Lung (tissue), 12 donors: ENCODE results near the gene KCNC1. TPM values are rescaled to one million over a fixed set of nuclear protein-coding genes. Genes with fewer than 3 reads are reported as not detected.

Experiments used
- ATAC-seq: fragments of 200-7000 bp; cut with Tn5 transposase; one replicate; pipeline ENCODE4 v1.9.1; 2020; ENCODE audit warnings: moderate number of reproducible peaks; ENCODE audit not compliant: insufficient read depth, low FRiP score
- DNase-seq, 3 donors: peaks; one replicate each; pipeline ENCODE4 v3.0.0-alpha.2; 2013 to 2017
- H3K27ac ChIP-seq, 2 donors: one replicate each; pipeline ENCODE4 v1.5.1; 2013; ENCODE audit warnings: mild to moderate bottlenecking in 2 of 2, moderate library complexity in 2 of 2, control low read depth in 1 of 2, inconsistent platforms in 1 of 2, low read depth in 1 of 2, low read length in 1 of 2
- H3K27me3 ChIP-seq, 3 donors: one replicate each; pipeline ENCODE4 v1.5.1; 2013; ENCODE audit warnings: low read length in 2 of 3; ENCODE audit not compliant: control insufficient read depth in 3 of 3, insufficient read depth in 3 of 3
- H3K36me3 ChIP-seq, 4 donors: one replicate each; pipeline ENCODE4 v1.5.1; 2013; ENCODE audit warnings: low read length in 4 of 4, mild to moderate bottlenecking in 1 of 4, moderate library complexity in 1 of 4; ENCODE audit not compliant: control insufficient read depth in 4 of 4, insufficient read depth in 4 of 4
- H3K4me1 ChIP-seq, 5 donors: one replicate each; pipeline ENCODE4 v1.5.1; 2013; ENCODE audit warnings: low read length in 5 of 5, mild to moderate bottlenecking in 2 of 5, moderate library complexity in 1 of 5; ENCODE audit not compliant: control insufficient read depth in 5 of 5, insufficient read depth in 5 of 5
- H3K4me3 ChIP-seq: one replicate; pipeline ENCODE4 v1.5.1; 2013; ENCODE audit warnings: mild to moderate bottlenecking, control low read depth, moderate library complexity
- H3K9ac ChIP-seq, 2 donors: one replicate each; pipeline ENCODE4 v1.5.1; 2013; ENCODE audit warnings: low read length in 2 of 2, control low read depth in 1 of 2; ENCODE audit not compliant: insufficient read depth in 1 of 2
- H3K9me3 ChIP-seq, 4 donors: one replicate each; pipeline ENCODE4 v1.5.1; 2013; ENCODE audit warnings: low read length in 3 of 4, mild to moderate bottlenecking in 1 of 4, moderate library complexity in 1 of 4; ENCODE audit not compliant: control insufficient read depth in 4 of 4, insufficient read depth in 3 of 4
- CTCF ChIP-seq: IDR thresholded peaks from 2 replicates; pipeline ENCODE4 v1.5.1; 2012; ENCODE audit warnings: mild to moderate bottlenecking; ENCODE audit errors: control extremely low read depth, extremely low read depth
- WGBS, 2 donors: extraction: QIAGEN DNeasy Blood & Tissue Kit; methylation state at CpG; one replicate each; pipeline ENCODE4 v1.1.7; 2013; 5-methylcytosine and 5-hydroxymethylcytosine counted together
- polyA plus RNA-seq, 2 donors: library from polyadenylated mRNA; stranded (reverse); fragments of 200-250 nt; gene quantifications; one replicate each; pipeline ENCODE4 v1.2.1, GENCODE V29; 2013
- total RNA-seq, 2 donors: library from RNA; depleted of rRNA in 1 of 2; stranded (reverse); fragments of >200 nt in 1 of 2; gene quantifications; one replicate each; pipeline ENCODE4 v1.2.1, GENCODE V29; 2014 to 2021
- donor health status: control.
- donor health status: control.
- donor health status: Bipolar disorder and iron deficiency.
- donor health status: healthy.
- donor health status: DM: yes; HTN: yes; CAD: no.

Gene KCNC1
- total and polyA plus RNA-seq, 4 donors, result 0.01 TPM; not detected in 3

- no peaks in the 10 kb centered on the region for H3K36me3 ChIP-seq
- no peak overlapping the region for H3K4me3 ChIP-seq
- H3K9ac ChIP-seq, result no peak overlapping the region
- no peak for TF ChIP-seq CTCF
- ATAC-seq, result no peak
- no peaks in the 10 kb centered on the region for H3K4me1 ChIP-seq
- H3K27me3 ChIP-seq, result peaks cover 14 to 52% (median 29%) of the 10 kb centered on the region in 3 donors
- no peak overlapping the region for H3K27ac ChIP-seq
- 54 to 65% methylated on average over 2 of the region's 2 CpGs for WGBS, 2 donors
- no peak for DNase-seq
- H3K9me3 ChIP-seq, result peaks cover 0 to 5% (median 0%) of the 10 kb centered on the region in 4 donors
These were observed 43.0 kb upstream of the KCNC1 start for GRCh38 chr11:17691550-17691949.

- Histone ChIP-seq H3K4me1 (no peaks in the 10 kb centered on the region), H3K27me3 (peaks cover 14 to 55% (median 32%) of the 10 kb centered on the region in 3 donors), H3K9me3 (peaks cover 0 to 5% (median 0%) of the 10 kb centered on the region in 4 donors), H3K4me3 (no peak overlapping the region), H3K36me3 (no peaks in the 10 kb centered on the region), H3K27ac (no peak overlapping the region), H3K9ac (no peak overlapping the region)
- ATAC-seq (no peak), DNase-seq (no peak)
- no peak for TF ChIP-seq CTCF
- 51 to 65% methylated on average over 10 of the region's 10 CpGs for WGBS, 2 donors
These were observed 42.6 kb upstream of the KCNC1 start for GRCh38 chr11:17691976-17692375.

GRCh38 chr11:17692931-17693330 lies 41.6 kb upstream of the KCNC1 start:
- WGBS, 2 donors, result 67 to 68% methylated on average over 7 of the region's 7 CpGs
- Histone ChIP-seq H3K9me3 (peaks cover 0 to 5% (median 0%) of the 10 kb centered on the region in 4 donors), H3K4me3 (no peak overlapping the region), H3K36me3 (no peaks in the 10 kb centered on the region), H3K27ac (no peak overlapping the region), H3K27me3 (peaks cover 14 to 60% (median 32%) of the 10 kb centered on the region in 3 donors), H3K4me1 (no peaks in the 10 kb centered on the region), H3K9ac (no peak overlapping the region)
- no peak for TF ChIP-seq CTCF
- ATAC-seq, result no peak
- DNase-seq, result no peak

- ATAC-seq (no peak), DNase-seq (no peak)
- no peaks in the 10 kb centered on the region for H3K36me3 ChIP-seq
- TF ChIP-seq CTCF, result no peak
- peaks cover 0 to 2% (median 0%) of the 10 kb centered on the region in 4 donors for H3K9me3 ChIP-seq
- H3K9ac ChIP-seq, result no peak overlapping the region
- no peak overlapping the region for H3K27ac ChIP-seq
- no peak overlapping the region for H3K4me3 ChIP-seq
- 69 to 75% methylated on average over 4 of the region's 4 CpGs for WGBS, 2 donors
- peaks cover 14 to 64% (median 32%) of the 10 kb centered on the region in 3 donors for H3K27me3 ChIP-seq
- no peaks in the 10 kb centered on the region for H3K4me1 ChIP-seq
These were observed 41.0 kb upstream of the KCNC1 start for GRCh38 chr11:17693531-17693930.
